GM23338 (cell line): ENCODE data around the gene CALR3. TPM values are rescaled to one million over a fixed set of nuclear protein-coding genes. Genes with fewer than 3 reads are reported as not detected.
"Not testable (repeated sequence)": the region's sequence is repeated elsewhere in the genome, so short reads cannot be mapped to it uniquely, and the experiment has no call there.

Source experiments
- ATAC-seq: fragments of 200-7000 bp; cut with Tn5 transposase; 3 replicates; pipeline ENCODE4 v1.9.1; 2020
- DNase-seq: peaks from one replicate; pipeline ENCODE4 v3.0.0-alpha.2; 2015; ENCODE audit warnings: low spot score
- H2AFZ ChIP-seq: fragments of 200-600 bp; sonication (generic); 2 replicates; pipeline ENCODE4 v1.8.0; 2016; ENCODE audit warnings: antibody characterized with exemption, mild to moderate bottlenecking, moderate library complexity
- H3F3A ChIP-seq: fragments of 200-600 bp; sonication (generic); replicated peaks from 2 replicates; pipeline ENCODE4 v1.8.0; 2017; ENCODE audit warnings: antibody characterized with exemption, mixed run types, low read depth
- H3K27ac ChIP-seq: fragments of 200-600 bp; sonication (generic); 2 replicates; pipeline ENCODE4 v1.6.1; 2016; ENCODE audit warnings: low read depth
- H3K27me3 ChIP-seq: fragments of 200-600 bp; sonication (generic); 2 replicates; pipeline ENCODE4 v1.8.0; 2016; ENCODE audit warnings: mild to moderate bottlenecking, mixed run types, moderate library complexity; ENCODE audit not compliant: insufficient read depth
- H3K36me3 ChIP-seq: fragments of 200-600 bp; sonication (generic); 2 replicates; pipeline ENCODE4 v1.8.0; 2016; ENCODE audit warnings: mild to moderate bottlenecking; ENCODE audit not compliant: insufficient read depth
- H3K4me1 ChIP-seq: fragments of 200-600 bp; sonication (generic); 2 replicates; pipeline ENCODE4 v1.8.0; 2016; ENCODE audit warnings: mild to moderate bottlenecking, moderate library complexity; ENCODE audit not compliant: insufficient read depth
- H3K4me2 ChIP-seq: fragments of 200-600 bp; sonication (generic); 2 replicates; pipeline ENCODE4 v1.7.1; 2017; ENCODE audit warnings: mixed run types
- H3K4me3 ChIP-seq: fragments of 200-600 bp; sonication (generic); 2 replicates; pipeline ENCODE4 v1.6.1; 2016; ENCODE audit warnings: mixed run types
- H3K79me2 ChIP-seq: fragments of 200-600 bp; sonication (generic); replicated peaks from 2 replicates; pipeline ENCODE4 v1.8.0; 2017; ENCODE audit warnings: mild to moderate bottlenecking; ENCODE audit not compliant: insufficient read depth
- H3K9me2 ChIP-seq: fragments of 200-600 bp; sonication (generic); 2 replicates; pipeline ENCODE4 v1.8.0; 2017; ENCODE audit not compliant: insufficient read depth
- H4K20me1 ChIP-seq: fragments of 200-600 bp; sonication (generic); replicated peaks from 2 replicates; pipeline ENCODE4 v1.8.0; 2017; ENCODE audit warnings: mild to moderate bottlenecking; ENCODE audit not compliant: insufficient read depth
- H3K27ac Mint-ChIP-seq: 2 replicates; pipeline ENCODE4 v1.8.0; 2020; ENCODE audit warnings: inconsistent platforms, mild to moderate bottlenecking, moderate library complexity, mixed read lengths
- H3K27me3 Mint-ChIP-seq: 3 replicates; pipeline ENCODE4 v1.8.0; 2022; ENCODE audit warnings: low read depth, mild to moderate bottlenecking, moderate library complexity, mixed read lengths, inconsistent platforms; ENCODE audit not compliant: insufficient read depth, poor library complexity
- H3K36me3 Mint-ChIP-seq: 3 replicates; pipeline ENCODE4 v1.8.0; 2021; ENCODE audit warnings: low read depth, mild to moderate bottlenecking, inconsistent platforms, moderate library complexity, mixed read lengths
- H3K4me1 Mint-ChIP-seq: 3 replicates; pipeline ENCODE4 v1.8.0; 2020; ENCODE audit warnings: mild to moderate bottlenecking, inconsistent platforms, mixed read lengths
- H3K4me3 Mint-ChIP-seq: 3 replicates; pipeline ENCODE4 v1.8.0; 2021; ENCODE audit warnings: moderate library complexity, mild to moderate bottlenecking, inconsistent platforms, mixed read lengths
- H3K9me3 Mint-ChIP-seq: 3 replicates; pipeline ENCODE4 v1.8.0; 2020; ENCODE audit warnings: moderate library complexity, mild to moderate bottlenecking, inconsistent platforms, mixed read lengths
- CTCF ChIP-seq, 2 experiments: fragments of 200-600 bp in 1 of 2; sonication (generic) in 1 of 2; conservative IDR thresholded peaks; 2 replicates each; pipeline versions ENCODE4 v1.5.1 to v1.6.1; 2016 to 2017; ENCODE audit warnings: antibody characterized with exemption in 2 of 2, low read depth in 2 of 2, mild to moderate bottlenecking in 2 of 2, moderate library complexity in 1 of 2
- ETS1 ChIP-seq: IDR thresholded peaks from 2 replicates; pipeline ENCODE4 v1.6.1; 2016; ENCODE audit warnings: antibody characterized with exemption
- STAT1 ChIP-seq: IDR thresholded peaks from one replicate; pipeline ENCODE4 v1.6.1; 2016; ENCODE audit warnings: antibody characterized with exemption; ENCODE audit not compliant: unreplicated experiment
- ZNF114 ChIP-seq: fragments of 250-450 bp; sonication (Bioruptor Pico); IDR thresholded peaks from 2 replicates; pipeline ENCODE4 v1.5.0; 2020; ENCODE audit warnings: mild to moderate bottlenecking, moderate library complexity
- ZNF462 ChIP-seq: fragments of 250-450 bp; sonication (Bioruptor Pico); IDR thresholded peaks from 2 replicates; pipeline ENCODE4 v1.5.0; 2020; ENCODE audit warnings: mild to moderate bottlenecking, moderate library complexity
- polyA plus RNA-seq: library from polyadenylated mRNA; unstranded; fragments of >200 nt; fragmentation: Nextera tagmentation; extraction: Ambion mirVana; gene quantifications from 2 replicates; pipeline ENCODE4 v1.2.1, GENCODE V29; 2016
- total RNA-seq: library from RNA; depleted of rRNA; stranded (reverse); fragments of >200 nt; shearing (Covaris generic); gene quantifications from 2 replicates; pipeline ENCODE4 v1.2.3, GENCODE V29; 2014

The CALR3 gene
- total and polyA plus RNA-seq, 2 experiments from 2014 or later: 0.42 to 0.66 TPM

GRCh38 chr19:16516381-16516780, 20.4 kb upstream of the CALR3 start (continued):
- TF ChIP-seq ZNF462 (CRISPR knock-in tag): no peak
- TF ChIP-seq ETS1: no peak
- TF ChIP-seq ZNF114 (CRISPR knock-in tag): no peak
- no peak for TF ChIP-seq STAT1

GRCh38 chr19:16514383-16515019, 18.5 kb upstream of the CALR3 start:
- H3K27me3 ChIP-seq: no peaks in the 10 kb centered on the region
- Mint-ChIP-seq H3K4me1 (no peaks in the 10 kb centered on the region), H3K4me3 (no peak overlapping the region), H3K27me3 (peaks cover 5% of the 10 kb centered on the region), H3K27ac (no peak overlapping the region), H3K36me3 (peaks cover 32% of the 10 kb centered on the region), H3K9me3 (no peaks in the 10 kb centered on the region; the same call in 2 of the 3 replicates)
- no peaks in the 10 kb centered on the region for H3K9me2 ChIP-seq
- no peak overlapping the region for H3K4me2 ChIP-seq
- no peaks in the 10 kb centered on the region for H3K79me2 ChIP-seq
- DNase-seq: peak; percentile 68
- H3K4me1 ChIP-seq: no peaks in the 10 kb centered on the region
- peaks cover 15% of the 10 kb centered on the region; the same call in 1 of the 2 replicates for H3F3A ChIP-seq
- peaks cover under 1% of the 10 kb centered on the region; the same call in 1 of the 2 replicates for H4K20me1 ChIP-seq
- no peak overlapping the region for H2AFZ ChIP-seq
- peak; percentile 87 for ATAC-seq
- no peak overlapping the region for H3K4me3 ChIP-seq
- TF ChIP-seq STAT1 (no peak), CTCF (conservative IDR thresholded peaks at IDR 0.05; ENCODE audit: low read depth in 2 of 2) (peak in 1 of 2 experiments; percentile 55; a peak in 3 of 4 replicates)
- H3K36me3 ChIP-seq: peaks cover 11% of the 10 kb centered on the region
- 0 out of 2 replicates have a peak overlapping the region, but pooled peaks have one; percentile 66 for H3K27ac ChIP-seq

GRCh38 chr19:16512611-16513010, 16.6 kb upstream of the CALR3 start:
- H2AFZ ChIP-seq, H3K27me3 Mint-ChIP-seq, DNase-seq, H3K27ac ChIP-seq, H3K27ac Mint-ChIP-seq, H3K4me1 ChIP-seq, H3K4me2 ChIP-seq, H3K4me1 Mint-ChIP-seq, H4K20me1 ChIP-seq, ATAC-seq, H3K27me3 ChIP-seq, H3K9me3 Mint-ChIP-seq, H3K79me2 ChIP-seq, H3K4me3 Mint-ChIP-seq, H3F3A ChIP-seq, H3K36me3 ChIP-seq, H3K9me2 ChIP-seq, H3K4me3 ChIP-seq: not testable (repeated sequence)
- H3K36me3 Mint-ChIP-seq: peaks cover 19% of the 10 kb centered on the region
